Measurements from ENCODE around the gene GBE1. TPM values are rescaled to one million over a fixed set of nuclear protein-coding genes. Genes with fewer than 3 reads are reported as not detected.

The GBE1 gene
- total and polyA plus RNA-seq, 10 of the 15 experiments (the other 5 are each of a cell fraction or from before 2014, with no cell fraction given): 21.4 to 62.2 (median 41.5) TPM

GRCh38 chr3:81760924-81761903 lies at the start of gene GBE1 (continued):
- no peak for TF ChIP-seq ZBTB33 (IDR thresholded peaks at IDR 0.05)
- no peak for TF ChIP-seq ZNF274 (IDR thresholded peaks at IDR 0.05; ENCODE audit: insufficient read depth, insufficient read length)
- TF ChIP-seq E2F8 (IDR thresholded peaks at IDR 0.05; ENCODE audit: low read depth, partially characterized antibody): no peak
- TF ChIP-seq NFIC (IDR thresholded peaks at IDR 0.05; ENCODE audit: low read depth, low read length): peak; percentile 71; the same call in 1 of the 2 replicates
- TF ChIP-seq YY1 (IDR thresholded peaks at IDR 0.05; ENCODE audit: low read depth, low read length): peak; percentile 95
- 0 out of 2 replicates have a peak, but pooled peaks have one; percentile 18 for TF ChIP-seq GABPA (IDR thresholded peaks at IDR 0.05; ENCODE audit: low read depth)
- peak; percentile 89 for TF ChIP-seq EED (IDR thresholded peaks at IDR 0.05; ENCODE audit: low read depth)
- TF ChIP-seq WRNIP1 (IDR thresholded peaks at IDR 0.05; ENCODE audit: borderline replicate concordance, low read depth, low read length): 0 out of 2 replicates have a peak, but pooled peaks have one; percentile 87
- TF ChIP-seq IRF3 (IDR thresholded peaks at IDR 0.05): no peak
- TF ChIP-seq PML (IDR thresholded peaks at IDR 0.05; ENCODE audit: low read length): peak; percentile 93
- TF ChIP-seq IKZF2 (IDR thresholded peaks at IDR 0.05): peak; percentile 80 to 88
- TF ChIP-seq BCL3 (IDR thresholded peaks at IDR 0.05; ENCODE audit: borderline replicate concordance, insufficient read depth, low read depth, low read length, poor library complexity, severe bottlenecking): peak; percentile 36
- peak; percentile 95 for TF ChIP-seq ZNF687 (IDR thresholded peaks at IDR 0.05)
- TF ChIP-seq MYC (IDR thresholded peaks at IDR 0.05; ENCODE audit: insufficient read depth, insufficient read length, insufficient replicate concordance, low read length, severe bottlenecking): no peak
